A549 (cell line): ENCODE data around the gene SLC12A7.

Source experiments
- CBX2 ChIP-seq: fragments of 200-600 bp; sonication (generic); IDR thresholded peaks from 2 replicates; pipeline ENCODE4 v1.6.1; 2016; ENCODE audit warnings: low read depth, mild to moderate bottlenecking, borderline replicate concordance
- CEBPB ChIP-seq, 2 experiments: fragments of >200 bp in 1 of 2; sonication (Bioruptor Twin) in 1 of 2; formaldehyde crosslinking in 1 of 2; IDR thresholded peaks; 2 replicates each; pipeline ENCODE4 v1.6.1; 2012 to 2016
- JUN ChIP-seq, 2 experiments: fragments of >200 bp; sonication (Bioruptor Twin); formaldehyde crosslinking; IDR thresholded peaks; 2 replicates in 1 of 2; 3 replicates in 1 of 2; pipeline ENCODE4 v1.6.1; 2016 to 2017
- TF ChIP-seq, protein P1 (sequence below): IDR thresholded peaks from 2 replicates; pipeline ENCODE4 v1.6.1; 2012; ENCODE audit warnings: low read depth, borderline replicate concordance
- TF ChIP-seq, protein P2 (sequence below): fragments of >200 bp; sonication (Bioruptor Twin); formaldehyde crosslinking; IDR thresholded peaks from 3 replicates; pipeline ENCODE4 v1.5.1; 2016

GRCh38 chr5:1124205-1125029, 12.6 kb upstream of the SLC12A7 start:
- TF ChIP-seq, protein P1, sequence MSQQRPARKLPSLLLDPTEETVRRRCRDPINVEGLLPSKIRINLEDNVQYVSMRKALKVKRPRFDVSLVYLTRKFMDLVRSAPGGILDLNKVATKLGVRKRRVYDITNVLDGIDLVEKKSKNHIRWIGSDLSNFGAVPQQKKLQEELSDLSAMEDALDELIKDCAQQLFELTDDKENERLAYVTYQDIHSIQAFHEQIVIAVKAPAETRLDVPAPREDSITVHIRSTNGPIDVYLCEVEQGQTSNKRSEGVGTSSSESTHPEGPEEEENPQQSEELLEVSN = no peak
- TF ChIP-seq, protein P2, sequence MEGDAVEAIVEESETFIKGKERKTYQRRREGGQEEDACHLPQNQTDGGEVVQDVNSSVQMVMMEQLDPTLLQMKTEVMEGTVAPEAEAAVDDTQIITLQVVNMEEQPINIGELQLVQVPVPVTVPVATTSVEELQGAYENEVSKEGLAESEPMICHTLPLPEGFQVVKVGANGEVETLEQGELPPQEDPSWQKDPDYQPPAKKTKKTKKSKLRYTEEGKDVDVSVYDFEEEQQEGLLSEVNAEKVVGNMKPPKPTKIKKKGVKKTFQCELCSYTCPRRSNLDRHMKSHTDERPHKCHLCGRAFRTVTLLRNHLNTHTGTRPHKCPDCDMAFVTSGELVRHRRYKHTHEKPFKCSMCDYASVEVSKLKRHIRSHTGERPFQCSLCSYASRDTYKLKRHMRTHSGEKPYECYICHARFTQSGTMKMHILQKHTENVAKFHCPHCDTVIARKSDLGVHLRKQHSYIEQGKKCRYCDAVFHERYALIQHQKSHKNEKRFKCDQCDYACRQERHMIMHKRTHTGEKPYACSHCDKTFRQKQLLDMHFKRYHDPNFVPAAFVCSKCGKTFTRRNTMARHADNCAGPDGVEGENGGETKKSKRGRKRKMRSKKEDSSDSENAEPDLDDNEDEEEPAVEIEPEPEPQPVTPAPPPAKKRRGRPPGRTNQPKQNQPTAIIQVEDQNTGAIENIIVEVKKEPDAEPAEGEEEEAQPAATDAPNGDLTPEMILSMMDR = no peak
- TF ChIP-seq CEBPB (IDR thresholded peaks at IDR 0.05) (no peak), JUN (IDR thresholded peaks at IDR 0.05) (no peak), CBX2 (no peak)
